HG02678 (cell line): ENCODE measurements around the gene TPRG1.

Source experiments
- ATAC-seq: cut with Tn5 transposase; IDR thresholded peaks from one replicate; pipeline ENCODE4 v1.9.1; 2021; ENCODE audit warnings: mild to moderate bottlenecking, moderate library complexity; ENCODE audit not compliant: unreplicated experiment

Gene TPRG1

GRCh38 chr3:189165092-189165612 is 6.6 kb upstream of the TPRG1 start:
- ATAC-seq = no peak

DNA sequence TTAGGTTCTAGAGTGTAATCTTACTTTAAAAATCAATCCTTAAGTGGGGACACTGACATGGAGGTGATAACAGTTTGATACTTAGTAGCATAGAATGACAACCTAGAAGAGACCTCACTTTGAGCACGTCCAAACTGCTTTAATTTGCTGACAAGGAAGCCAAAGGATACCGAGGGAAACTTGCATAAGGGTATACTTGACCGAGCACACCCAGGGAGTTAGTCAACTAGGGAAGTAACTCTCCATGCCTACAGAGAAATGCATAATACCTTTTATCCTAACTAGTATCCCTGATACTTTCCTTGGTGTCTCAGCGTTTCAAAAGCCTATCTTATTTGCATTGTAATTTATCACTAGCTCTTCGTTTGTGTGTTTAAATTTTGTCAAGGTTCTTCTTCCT is 5.5 kb upstream of the TPRG1 start:
- ATAC-seq = no peak

GRCh38 chr3:189167027-189167766 is 4.6 kb upstream of the TPRG1 start:
- no peak for ATAC-seq

DNA sequence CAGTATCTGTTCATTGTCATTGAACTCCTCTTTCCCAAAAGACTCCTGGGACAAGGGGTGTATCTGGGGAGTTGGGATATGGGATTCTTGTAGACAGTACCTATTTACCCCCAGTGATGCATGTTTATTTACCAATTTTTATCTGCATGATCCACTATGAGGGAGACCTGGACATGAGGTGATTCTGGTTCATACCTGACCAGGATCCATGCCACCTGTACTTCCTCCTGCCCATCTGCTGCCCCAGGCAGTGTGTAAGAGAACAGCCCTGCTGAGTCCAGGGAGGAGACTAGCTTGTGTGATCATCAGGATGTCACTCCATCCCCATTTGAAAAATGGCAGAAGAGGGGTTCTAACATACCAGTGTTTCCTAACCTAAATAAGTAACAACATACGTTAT is 3.1 kb upstream of the TPRG1 start:
- ATAC-seq = no peak

DNA sequence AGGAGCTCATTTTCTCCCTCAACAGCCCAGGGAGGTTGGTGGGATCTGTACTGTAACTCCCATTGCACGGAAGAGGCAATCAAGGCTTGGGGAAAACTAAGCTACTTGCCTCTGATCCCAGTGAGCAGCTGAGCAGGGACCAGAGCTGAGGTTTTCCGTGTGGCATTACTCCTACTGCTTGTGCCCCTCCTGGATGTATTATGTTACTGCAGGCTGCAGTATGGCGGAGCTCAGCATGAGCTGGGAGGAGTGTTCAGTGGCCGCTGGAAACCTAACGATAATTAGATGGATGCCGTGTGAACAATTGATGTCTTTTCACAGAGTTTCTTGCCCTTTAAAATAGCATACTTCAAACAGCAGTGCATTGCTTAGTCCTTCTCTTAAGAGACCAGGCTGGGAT is 2.0 kb upstream of the TPRG1 start:
- ATAC-seq = no peak

DNA sequence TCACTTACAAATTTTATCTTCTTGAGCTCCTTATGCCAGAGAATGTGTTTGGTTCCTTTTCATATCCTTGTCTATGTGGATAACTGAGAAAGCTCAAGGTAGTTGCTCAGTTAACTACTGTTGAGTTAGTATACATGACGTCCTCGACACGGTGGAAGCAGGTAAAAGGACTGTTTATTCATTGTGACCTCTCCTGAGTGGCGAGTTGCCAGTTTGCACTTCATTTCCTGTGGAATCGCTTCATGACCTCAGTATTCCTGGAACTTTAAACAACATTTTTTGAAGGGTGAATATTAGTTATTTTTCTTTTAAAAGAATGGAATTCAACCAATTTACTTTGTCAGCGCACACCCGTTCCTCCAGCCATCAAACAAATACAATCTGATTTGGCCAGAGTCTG is 1.2 kb upstream of the TPRG1 start:
- no peak for ATAC-seq

- ATAC-seq = no peak
These were observed 1.1 kb downstream of the TPRG1 start for GRCh38 chr3:189172668-189173419.

GRCh38 chr3:189184566-189184965 is 12.8 kb downstream of the TPRG1 start:
- ATAC-seq = no peak

DNA sequence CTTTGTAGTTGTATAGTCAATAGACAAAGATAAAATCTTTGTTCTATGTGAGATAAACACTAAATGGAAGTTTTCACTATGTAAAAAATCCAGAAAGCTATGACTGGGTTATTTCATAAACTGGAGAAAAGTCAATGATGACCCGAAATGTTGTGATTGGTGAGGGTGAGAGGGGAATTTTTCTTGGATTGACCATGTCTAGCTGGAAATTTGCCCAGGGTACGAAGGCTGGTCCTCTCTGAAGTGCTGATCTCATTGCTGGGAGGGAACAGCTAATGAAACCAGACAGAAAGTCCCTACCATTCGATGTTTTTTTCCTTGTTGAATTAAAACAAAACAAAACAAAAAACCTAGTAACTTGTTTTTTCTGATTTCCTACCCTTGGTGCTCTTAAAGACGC is 14.3 kb downstream of the TPRG1 start:
- no peak for ATAC-seq

DNA sequence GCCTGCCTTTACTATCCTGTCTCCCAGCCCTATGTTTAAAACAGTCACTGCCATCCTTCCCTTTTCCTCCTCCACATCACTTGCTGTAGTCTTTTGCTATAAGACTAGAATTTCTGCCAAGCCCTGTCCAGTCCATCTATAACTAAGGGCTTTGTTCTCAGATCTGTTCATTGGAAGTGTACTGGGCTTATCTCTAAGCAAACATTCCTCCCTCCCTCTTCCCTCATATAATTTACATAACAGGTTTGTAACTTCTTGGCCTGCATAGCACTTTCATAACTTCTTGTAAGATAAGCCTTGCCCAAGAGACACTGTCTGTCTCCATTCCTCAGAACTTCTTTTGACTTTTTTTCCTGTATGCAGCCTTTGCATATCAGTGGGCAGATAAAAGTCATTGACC is 16.7 kb downstream of the TPRG1 start:
- no peak for ATAC-seq

GRCh38 chr3:189192725-189193124 is 21.0 kb downstream of the TPRG1 start:
- ATAC-seq = no peak

GRCh38 chr3:189195302-189195701 is 23.5 kb downstream of the TPRG1 start:
- ATAC-seq = no peak

GRCh38 chr3:189202106-189202505 is 30.3 kb downstream of the TPRG1 start:
- no peak for ATAC-seq

GRCh38 chr3:189202583-189202982 is 30.8 kb downstream of the TPRG1 start:
- no peak for ATAC-seq

DNA sequence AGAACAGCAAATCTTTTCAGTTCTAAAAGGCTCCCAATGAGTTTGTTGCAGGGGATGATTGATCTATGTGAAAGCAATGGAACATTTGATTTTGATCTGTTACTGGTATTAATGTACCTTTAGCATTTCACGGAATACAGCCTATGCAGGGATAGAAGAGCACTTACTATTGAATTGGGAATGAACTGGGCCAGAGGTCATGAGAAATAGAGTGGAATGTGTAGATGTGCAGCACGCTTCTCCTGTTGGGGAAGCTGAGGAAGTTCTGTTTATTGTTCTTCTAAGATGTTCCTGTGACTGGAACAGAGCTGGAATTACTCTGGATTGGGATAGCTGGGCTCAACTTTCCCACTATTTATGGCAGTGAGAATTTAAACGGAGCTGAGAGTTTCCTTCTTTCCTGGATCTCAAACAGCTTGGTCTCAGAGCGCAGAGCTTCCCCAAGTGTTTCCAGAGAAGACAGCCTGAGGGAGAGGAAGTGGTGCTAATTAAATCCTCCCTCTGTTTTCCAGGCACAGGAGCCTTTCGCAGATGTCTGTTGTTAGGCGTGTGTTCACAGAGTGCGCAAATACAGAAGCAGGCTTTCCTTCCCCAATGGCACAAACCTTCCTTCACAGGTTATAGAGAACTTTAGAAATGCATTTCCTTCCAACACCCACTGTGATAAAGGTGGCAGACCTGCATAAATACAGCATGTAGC is 32.5 kb downstream of the TPRG1 start:
- no peak for ATAC-seq

- no peak for ATAC-seq
These were observed 33.2 kb downstream of the TPRG1 start for GRCh38 chr3:189204937-189205336.

GRCh38 chr3:189210251-189210770 is 38.5 kb downstream of the TPRG1 start:
- ATAC-seq = no peak

DNA sequence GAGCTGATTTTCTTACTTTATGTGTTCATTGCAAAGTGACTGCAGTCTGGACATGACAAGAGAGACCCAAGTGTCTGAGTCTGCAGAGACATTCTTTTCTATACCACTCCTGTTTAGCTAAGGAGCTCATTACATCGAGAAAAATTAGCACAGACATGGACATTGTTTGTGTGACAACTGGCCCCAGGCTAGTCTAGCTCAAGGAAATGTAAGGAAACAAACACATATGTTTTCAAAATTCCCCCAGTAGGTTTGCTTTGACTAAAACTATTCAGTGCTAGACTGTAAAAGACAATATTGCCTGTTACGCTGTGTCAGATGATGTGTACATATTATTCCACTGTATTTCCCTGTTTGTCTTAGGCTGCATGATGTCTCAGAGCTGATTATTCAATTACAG is 40.9 kb downstream of the TPRG1 start:
- ATAC-seq = no peak

DNA sequence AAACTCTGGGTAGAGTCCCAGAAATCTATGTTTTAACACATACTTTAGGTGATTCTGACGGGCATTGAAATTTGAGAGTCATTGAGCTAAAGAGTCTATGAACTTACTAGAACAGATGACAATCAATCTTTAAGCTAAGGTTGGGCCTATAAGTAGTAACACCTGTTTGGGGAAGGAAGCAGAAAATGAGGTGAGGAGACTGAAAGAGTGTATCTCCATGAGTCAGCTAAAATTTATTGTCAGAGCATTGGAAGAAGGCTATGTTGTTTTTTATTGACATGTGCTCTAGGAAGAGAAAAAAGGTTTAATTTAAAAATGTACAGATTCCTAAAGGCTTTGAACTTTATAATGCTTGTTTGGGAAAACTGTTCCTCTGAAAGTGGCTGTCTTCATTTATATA is 42.9 kb downstream of the TPRG1 start:
- no peak for ATAC-seq

GRCh38 chr3:189222927-189223636 is 51.3 kb downstream of the TPRG1 start:
- ATAC-seq = no peak

DNA sequence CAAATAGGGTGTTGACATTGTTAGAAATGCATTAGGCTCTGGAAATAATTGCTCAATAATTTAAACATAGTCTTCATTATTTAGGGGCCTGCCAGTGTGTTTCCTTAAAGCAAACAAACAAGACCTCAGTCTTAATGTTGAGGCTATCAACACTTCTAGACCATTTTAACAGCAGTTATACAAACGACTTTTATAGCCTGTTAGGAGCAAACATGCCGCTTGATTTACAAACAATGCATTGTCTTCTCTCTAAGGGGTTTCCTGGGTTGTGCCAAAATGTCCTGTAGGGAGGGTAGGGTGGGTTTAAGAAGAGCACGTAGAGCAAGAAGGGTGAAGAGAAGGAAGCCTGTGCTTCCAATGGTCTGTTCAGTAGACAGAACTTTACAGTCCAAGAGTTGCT is 53.7 kb downstream of the TPRG1 start:
- no peak for ATAC-seq
